GM18511 (cell line): Measurements from ENCODE around the gene BTBD8.
"Not testable (repeated sequence)": the region's sequence is repeated elsewhere in the genome, so short reads cannot be mapped to it uniquely, and the experiment has no call there.

Source experiments
- ATAC-seq: cut with Tn5 transposase; IDR thresholded peaks from one replicate; pipeline ENCODE4 v1.9.1; 2021; ENCODE audit warnings: mild to moderate bottlenecking, moderate library complexity; ENCODE audit not compliant: unreplicated experiment

BTBD8 gene

GRCh38 chr1:92080128-92080985, at the start of gene BTBD8:
BTBD8 (plus strand) TSS chr1:92080345; CDS start chr1:92080572, 227 bp downstream.
- peak; percentile 96 for ATAC-seq

- ATAC-seq, result no peak
Observed at GRCh38 chr1:92030656-92031107, 49.5 kb upstream of the BTBD8 start.

GRCh38 chr1:92031281-92032110, 48.6 kb upstream of the BTBD8 start:
- ATAC-seq, result no peak

GRCh38 chr1:92037400-92037799, 42.7 kb upstream of the BTBD8 start:
- no peak for ATAC-seq

GRCh38 chr1:92038695-92039346, 41.3 kb upstream of the BTBD8 start:
- no peak for ATAC-seq

- ATAC-seq, result no peak
Observed at GRCh38 chr1:92040971-92041370, 39.2 kb upstream of the BTBD8 start.

GRCh38 chr1:92043621-92044020, 36.5 kb upstream of the BTBD8 start:
- no peak for ATAC-seq

- no peak for ATAC-seq
Observed at GRCh38 chr1:92045766-92046495, 34.2 kb upstream of the BTBD8 start.

- no peak for ATAC-seq
Observed at GRCh38 chr1:92051948-92052347, 28.2 kb upstream of the BTBD8 start.

- ATAC-seq, result no peak
Observed at GRCh38 chr1:92065042-92065441, 15.1 kb upstream of the BTBD8 start.

- ATAC-seq, result no peak
Observed at GRCh38 chr1:92066321-92066720, 13.8 kb upstream of the BTBD8 start.

GRCh38 chr1:92070892-92071291, 9.3 kb upstream of the BTBD8 start:
- no peak for ATAC-seq

GRCh38 chr1:92074446-92074845, 5.7 kb upstream of the BTBD8 start:
- ATAC-seq, result not testable (repeated sequence)

GRCh38 chr1:92075311-92075710, 4.8 kb upstream of the BTBD8 start, which contains the start of gene SETSIP:
SETSIP (minus strand) TSS chr1:92075411; CDS start chr1:92075411, 0 bp downstream.
- no peak for ATAC-seq

GRCh38 chr1:92076363-92076762, 3.8 kb upstream of the BTBD8 start:
- ATAC-seq, result no peak

GRCh38 chr1:92078077-92078476, 2.1 kb upstream of the BTBD8 start:
- ATAC-seq, result not testable (repeated sequence)

- no peak for ATAC-seq
Observed at GRCh38 chr1:92079441-92079840, 704 bp upstream of the BTBD8 start.

GRCh38 chr1:92081031-92081430, 886 bp downstream of the BTBD8 start:
- no peak for ATAC-seq

GRCh38 chr1:92084651-92085050, 4.5 kb downstream of the BTBD8 start:
- ATAC-seq, result no peak

- ATAC-seq, result no peak
Observed at GRCh38 chr1:92085727-92086126, 5.6 kb downstream of the BTBD8 start.
